ENCODE measurements around the gene RLN3.

Gene RLN3

GRCh38 chr19:13989487-13989886 is 38.5 kb upstream of the RLN3 start:
- no peak for DNase-seq
- peaks cover 60% of the 10 kb centered on the region for H3K4me1 Mint-ChIP-seq
- H3K36me3 Mint-ChIP-seq (ENCODE audit: low read depth): peaks cover 28% of the 10 kb centered on the region

GRCh38 chr19:13990085-13990484 is 37.9 kb upstream of the RLN3 start:
- Mint-ChIP-seq H3K36me3 (ENCODE audit: low read depth) (peaks cover 28% of the 10 kb centered on the region), H3K4me1 (peaks cover 54% of the 10 kb centered on the region), H3K9me3 (no peaks in the 10 kb centered on the region), H3K27me3 (ENCODE audit: low read depth, poor library complexity) (no peaks in the 10 kb centered on the region), H3K4me3 (no peak overlapping the region), H3K27ac (peak overlapping the region; percentile 4)
- no peak for TF ChIP-seq CTCF (IDR thresholded peaks at IDR 0.05)
- no peak for DNase-seq

More at GRCh38 chr19:13989487-13989886, 38.5 kb upstream of the RLN3 start:
- no peak for TF ChIP-seq CTCF (IDR thresholded peaks at IDR 0.05)
- no peaks in the 10 kb centered on the region for H3K9me3 Mint-ChIP-seq
- H3K4me3 Mint-ChIP-seq: no peak overlapping the region
- no peaks in the 10 kb centered on the region for H3K27me3 Mint-ChIP-seq (ENCODE audit: low read depth, poor library complexity)
- H3K27ac Mint-ChIP-seq: no peak overlapping the region

GRCh38 chr19:13992025-13992424 is 35.9 kb upstream of the RLN3 start:
- Mint-ChIP-seq H3K9me3 (no peaks in the 10 kb centered on the region), H3K27me3 (ENCODE audit: low read depth, poor library complexity) (no peaks in the 10 kb centered on the region), H3K4me1 (peaks cover 34% of the 10 kb centered on the region), H3K36me3 (ENCODE audit: low read depth) (peaks cover 28% of the 10 kb centered on the region), H3K27ac (peak overlapping the region; percentile 48), H3K4me3 (no peak overlapping the region)
- no peak for DNase-seq
- no peak for TF ChIP-seq CTCF (IDR thresholded peaks at IDR 0.05)

GRCh38 chr19:13993590-13994300 is 34.2 kb upstream of the RLN3 start:
- Mint-ChIP-seq H3K4me3 (no peak overlapping the region), H3K4me1 (peaks cover 22% of the 10 kb centered on the region), H3K27me3 (ENCODE audit: low read depth, poor library complexity) (no peaks in the 10 kb centered on the region), H3K9me3 (peaks cover 3% of the 10 kb centered on the region), H3K27ac (peak overlapping the region; percentile 89), H3K36me3 (ENCODE audit: low read depth) (peaks cover 37% of the 10 kb centered on the region)
- DNase-seq: no peak
- TF ChIP-seq CTCF (IDR thresholded peaks at IDR 0.05): no peak

- Mint-ChIP-seq H3K4me1 (peaks cover 7% of the 10 kb centered on the region), H3K36me3 (ENCODE audit: low read depth) (peaks cover 35% of the 10 kb centered on the region), H3K27me3 (ENCODE audit: low read depth, poor library complexity) (no peaks in the 10 kb centered on the region), H3K27ac (peak overlapping the region; percentile 64), H3K4me3 (no peak overlapping the region), H3K9me3 (peaks cover 16% of the 10 kb centered on the region)
- no peak for TF ChIP-seq CTCF (IDR thresholded peaks at IDR 0.05)
- DNase-seq: no peak
Measured at GRCh38 chr19:13995017-13995728, 32.8 kb upstream of the RLN3 start.
